HG03571 (cell line): ENCODE data around the gene CETN2.
"Not testable (repeated sequence)": the region's sequence is repeated elsewhere in the genome, so short reads cannot be mapped to it uniquely, and the experiment has no call there.

ENCODE experiments used
- ATAC-seq: cut with Tn5 transposase; IDR thresholded peaks from one replicate; pipeline ENCODE4 v1.9.1; 2021; ENCODE audit not compliant: unreplicated experiment

CETN2 gene

GRCh38 chrX:152833378-152833777 is 2.8 kb upstream of the CETN2 start:
- ATAC-seq, result no peak

- ATAC-seq, result no peak
Observed at GRCh38 chrX:152832520-152832919, 2.0 kb upstream of the CETN2 start.

- ATAC-seq, result no peak
Observed at GRCh38 chrX:152831391-152831790, 834 bp upstream of the CETN2 start.

GRCh38 chrX:152824841-152825374 is 5.6 kb downstream of the CETN2 start:
- no peak for ATAC-seq

DNA sequence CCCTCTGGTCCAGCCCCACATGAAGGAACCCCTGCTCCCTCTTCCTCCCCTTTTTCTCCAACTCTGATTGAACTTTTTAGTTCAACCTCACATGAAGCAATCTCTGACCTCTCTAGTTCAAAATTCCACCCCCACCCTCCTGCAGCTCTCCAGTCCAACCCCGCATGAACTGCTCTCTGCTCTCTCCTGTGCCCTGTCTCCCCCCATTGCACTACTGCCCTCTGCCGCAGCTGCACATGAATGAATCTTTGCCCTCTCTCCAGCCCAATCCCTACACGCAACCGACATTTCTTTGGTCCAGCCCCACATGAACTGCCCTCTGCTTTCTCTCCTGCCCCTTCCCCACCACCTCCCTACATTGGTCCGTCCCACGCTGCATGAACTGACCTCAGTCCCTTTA is 6.9 kb downstream of the CETN2 start:
- ATAC-seq, result no peak

GRCh38 chrX:152822383-152823086 is 8.0 kb downstream of the CETN2 start:
- no peak for ATAC-seq

- ATAC-seq, result no peak
Observed at GRCh38 chrX:152821145-152821765, 9.3 kb downstream of the CETN2 start.

- no peak for ATAC-seq
Observed at GRCh38 chrX:152819732-152820131, 10.8 kb downstream of the CETN2 start.

DNA sequence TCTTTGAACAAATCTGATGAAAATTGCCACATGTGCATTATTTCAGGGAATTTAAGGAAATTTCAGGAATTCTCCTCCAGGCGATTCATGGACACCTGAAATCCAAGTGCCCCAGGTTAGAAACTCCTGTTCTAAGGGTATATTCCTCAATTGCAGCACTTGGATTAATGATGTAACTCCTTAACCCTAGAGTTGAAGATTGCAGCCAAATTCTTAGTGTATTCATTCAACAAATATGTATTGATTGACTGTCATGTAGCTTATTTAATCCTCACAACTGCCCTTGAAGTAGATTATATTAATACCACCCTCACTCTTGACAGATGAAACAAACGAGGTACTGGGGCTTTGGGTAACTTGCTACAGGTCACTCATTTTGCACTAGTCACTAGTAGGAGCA is 11.3 kb downstream of the CETN2 start:
- no peak for ATAC-seq

DNA sequence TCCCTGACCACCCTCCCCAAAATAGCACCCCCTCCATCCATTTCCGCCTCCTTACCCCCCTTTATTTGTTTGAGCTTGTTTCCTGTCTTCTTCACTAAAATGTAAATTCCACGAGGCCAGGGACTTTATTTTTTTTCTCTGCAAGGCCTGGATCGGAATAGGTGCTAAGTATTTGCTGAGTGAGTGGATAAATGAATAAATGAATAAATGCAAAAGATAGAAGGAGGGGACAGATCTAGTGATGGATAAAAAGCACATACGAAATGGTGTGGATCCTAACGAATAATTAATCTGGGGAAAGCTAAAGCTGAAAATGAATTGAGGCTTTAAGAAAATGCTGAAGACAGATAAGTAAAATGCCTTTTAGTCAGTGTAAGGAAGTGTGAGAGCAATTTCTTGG is 12.2 kb downstream of the CETN2 start:
- ATAC-seq, result no peak

DNA sequence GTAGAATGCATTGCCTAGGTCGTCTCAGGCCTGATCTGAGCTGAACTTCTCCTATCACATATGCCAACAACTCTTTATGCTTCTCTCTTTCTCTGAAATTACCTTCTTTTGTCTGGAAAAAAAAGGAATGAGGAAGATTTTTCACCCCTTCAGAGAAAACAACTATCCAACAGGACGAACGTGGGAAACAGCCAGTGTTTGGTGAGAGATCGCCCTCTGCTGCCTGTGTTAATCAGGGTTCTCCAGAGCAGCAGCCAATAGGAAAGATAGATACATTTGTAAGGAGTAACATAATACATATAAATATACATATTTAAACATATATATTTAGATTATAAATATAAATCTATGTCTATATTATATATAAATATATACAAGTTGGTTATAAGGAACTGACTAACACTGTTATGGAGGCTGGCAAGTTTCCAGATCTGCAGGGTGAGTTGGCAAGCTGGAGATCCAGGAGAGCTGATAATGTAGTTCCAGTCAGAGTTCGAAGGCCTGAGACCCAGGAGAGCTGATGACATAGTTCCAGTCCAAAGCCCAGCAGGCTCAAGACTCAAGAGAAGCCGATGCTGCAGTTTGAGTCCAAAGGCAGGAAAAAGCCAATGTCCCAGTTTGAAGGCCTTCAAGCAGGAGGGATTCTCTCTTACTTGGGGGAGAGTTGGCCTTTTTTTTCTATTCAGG is 13.3 kb downstream of the CETN2 start:
- no peak for ATAC-seq

DNA sequence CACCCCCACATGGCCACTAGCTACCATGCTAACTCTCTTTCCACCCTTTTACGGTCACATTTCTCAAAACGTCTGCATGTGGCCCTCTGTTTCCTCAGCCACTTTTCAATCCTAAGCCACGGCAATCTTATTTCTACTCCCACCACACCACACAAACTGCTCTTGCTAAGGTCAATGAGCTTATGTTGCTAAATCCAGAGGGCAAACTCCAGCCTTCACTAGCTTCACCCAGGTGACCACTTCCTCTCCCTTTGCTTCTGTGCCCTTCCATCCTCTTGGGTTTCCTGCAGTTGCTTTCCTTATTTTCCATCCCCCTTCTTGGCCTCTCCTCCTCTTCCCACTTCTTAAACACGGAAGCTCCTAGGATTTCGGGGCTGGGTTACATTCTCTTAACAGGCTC is 16.5 kb downstream of the CETN2 start:
- ATAC-seq, result no peak

DNA sequence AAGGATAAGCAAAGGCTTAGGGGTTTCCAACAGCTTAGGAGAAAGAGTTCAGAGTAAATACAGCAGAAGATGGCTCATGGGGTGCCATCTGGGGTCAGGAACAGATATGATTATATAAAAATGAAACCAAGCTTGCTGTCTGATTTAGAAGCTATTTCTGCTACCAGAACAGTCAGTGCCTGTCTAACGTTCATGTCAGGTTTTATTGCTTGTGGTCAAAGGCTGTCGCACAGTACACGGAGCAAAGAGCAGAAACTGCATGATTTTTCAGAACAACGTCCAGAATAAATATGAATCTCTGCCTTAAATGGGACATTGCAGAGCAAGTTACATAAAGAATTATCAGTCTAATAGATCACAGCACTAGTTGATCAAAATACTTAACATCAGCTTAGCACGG is 17.4 kb downstream of the CETN2 start:
- ATAC-seq, result no peak

DNA sequence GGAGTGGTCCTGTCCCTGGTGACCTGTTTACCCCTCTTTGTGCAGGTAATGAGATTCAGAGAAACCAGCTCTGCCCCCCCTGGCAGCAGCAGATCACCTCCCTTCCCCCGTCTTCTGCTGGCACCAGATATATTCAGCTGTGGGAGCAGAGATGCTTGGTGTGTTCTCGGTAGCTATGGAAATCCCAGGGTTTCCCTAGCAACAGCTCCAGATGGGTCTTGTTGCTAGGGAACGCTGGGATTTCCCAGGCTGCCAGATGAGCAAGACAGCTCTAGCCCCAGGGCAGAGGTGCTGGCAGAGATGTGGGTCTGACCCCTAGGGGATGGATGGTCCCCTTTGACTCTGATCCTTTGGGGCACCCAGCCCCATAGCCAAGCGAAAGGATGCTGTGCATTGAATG is 20.2 kb downstream of the CETN2 start:
- no peak for ATAC-seq

GRCh38 chrX:152806035-152806434 is 24.5 kb downstream of the CETN2 start:
- ATAC-seq, result no peak

DNA sequence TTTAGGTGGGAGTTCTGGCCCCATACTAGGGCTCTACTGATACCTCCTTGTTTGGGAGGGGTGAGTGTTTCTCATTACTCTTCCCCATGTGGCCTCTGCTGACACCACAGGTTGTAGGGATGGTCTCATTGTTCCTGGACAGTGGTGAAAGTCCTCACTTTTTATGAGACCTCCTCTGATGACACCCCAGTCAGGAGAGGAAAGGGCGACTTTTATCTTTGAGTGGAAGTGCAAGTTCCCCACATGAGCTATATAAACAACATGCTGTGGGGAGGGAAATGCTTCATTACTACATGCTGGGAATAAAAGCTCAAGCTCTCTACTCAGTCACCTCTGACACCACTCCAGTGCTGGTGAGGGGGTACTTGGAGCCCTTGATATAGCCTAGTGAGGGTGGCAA is 31.6 kb downstream of the CETN2 start:
- no peak for ATAC-seq

DNA sequence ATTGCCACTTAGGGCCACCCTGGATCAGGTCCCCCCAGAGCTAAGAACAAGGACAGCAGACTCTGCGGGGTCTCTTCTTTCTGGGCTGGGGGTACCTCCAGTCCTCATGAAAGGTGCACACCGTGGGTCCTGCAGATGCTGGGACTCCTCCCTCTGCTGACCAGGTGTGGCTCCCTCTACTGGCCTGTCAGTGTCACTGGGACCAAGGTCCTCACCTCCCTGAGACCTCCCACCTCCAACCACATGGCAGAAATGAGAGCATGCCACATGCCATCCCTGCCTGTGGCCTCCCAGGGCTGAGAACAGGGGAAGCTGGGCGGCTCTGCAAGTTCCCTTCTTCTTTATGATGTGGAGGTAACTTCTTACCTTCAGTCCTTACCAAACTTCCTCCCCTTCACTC is 43.5 kb downstream of the CETN2 start:
- ATAC-seq, result not testable (repeated sequence)
